Type B pancreatic cell (in vitro differentiated cells): ENCODE measurements around the gene FOXK1. TPM values are rescaled to one million over a fixed set of nuclear protein-coding genes. Genes with fewer than 3 reads are reported as not detected.

Source experiments
- DNase-seq: peaks from one replicate; pipeline ENCODE4 v3.0.0; 2021; ENCODE audit warnings: mixed read lengths; ENCODE audit not compliant: unreplicated experiment; ENCODE audit errors: extremely low spot score
- H3K27ac Mint-ChIP-seq: 2 replicates; pipeline ENCODE4 v1.8.0; 2021; ENCODE audit warnings: mild to moderate bottlenecking, mixed read lengths
- H3K27me3 Mint-ChIP-seq: 2 replicates; pipeline ENCODE4 v1.8.0; 2021; ENCODE audit warnings: mixed read lengths
- H3K36me3 Mint-ChIP-seq: 2 replicates; pipeline ENCODE4 v1.8.0; 2021; ENCODE audit warnings: mixed read lengths
- H3K4me1 Mint-ChIP-seq: one replicate; pipeline ENCODE4 v1.8.0; 2021; ENCODE audit warnings: mixed read lengths; ENCODE audit not compliant: unreplicated experiment
- H3K4me3 Mint-ChIP-seq: 2 replicates; pipeline ENCODE4 v1.8.0; 2021; ENCODE audit warnings: mild to moderate bottlenecking, mixed read lengths
- H3K9me3 Mint-ChIP-seq: 2 replicates; pipeline ENCODE4 v1.8.0; 2021; ENCODE audit warnings: mixed read lengths
- total RNA-seq: library from RNA; stranded (reverse); gene quantifications from 2 replicates; pipeline ENCODE4 v1.2.1, GENCODE V29; 2021; ENCODE audit warnings: low replicate concordance
- TF ChIP-seq, protein P1 (sequence below): fragments of 200-600 bp; sonication (generic); conservative IDR thresholded peaks from 2 replicates; pipeline ENCODE4 v1.5.0; 2021; ENCODE audit warnings: antibody characterized with exemption, mild to moderate bottlenecking

The FOXK1 gene
- total RNA-seq, 1 donor from 2014 or later = 55.1 TPM

DNA sequence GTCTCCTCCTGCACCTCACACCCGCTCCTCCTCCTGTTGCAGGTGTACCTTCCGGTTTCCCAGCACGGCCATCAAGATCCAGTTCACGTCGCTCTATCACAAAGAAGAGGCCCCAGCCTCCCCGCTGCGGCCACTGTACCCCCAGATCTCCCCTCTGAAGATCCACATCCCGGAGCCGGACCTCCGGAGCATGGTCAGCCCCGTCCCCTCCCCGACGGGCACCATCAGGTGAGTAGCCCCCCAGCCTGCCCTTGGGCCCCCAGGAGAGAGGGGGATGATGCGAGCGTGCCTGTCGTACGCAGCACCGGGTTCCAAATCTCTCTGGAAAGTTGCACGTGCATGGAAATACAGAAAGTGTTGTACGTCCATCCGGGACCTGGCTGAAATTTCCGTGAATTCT is 58.7 kb downstream of the FOXK1 start:
- Mint-ChIP-seq H3K4me3 (no peak overlapping the region), H3K36me3 (peaks cover 12% of the 10 kb centered on the region), H3K27me3 (no peaks in the 10 kb centered on the region), H3K4me1 (peaks cover 51% of the 10 kb centered on the region), H3K27ac (peak overlapping the region; percentile 53), H3K9me3 (no peaks in the 10 kb centered on the region)
- no peak for DNase-seq
- TF ChIP-seq, protein P1, sequence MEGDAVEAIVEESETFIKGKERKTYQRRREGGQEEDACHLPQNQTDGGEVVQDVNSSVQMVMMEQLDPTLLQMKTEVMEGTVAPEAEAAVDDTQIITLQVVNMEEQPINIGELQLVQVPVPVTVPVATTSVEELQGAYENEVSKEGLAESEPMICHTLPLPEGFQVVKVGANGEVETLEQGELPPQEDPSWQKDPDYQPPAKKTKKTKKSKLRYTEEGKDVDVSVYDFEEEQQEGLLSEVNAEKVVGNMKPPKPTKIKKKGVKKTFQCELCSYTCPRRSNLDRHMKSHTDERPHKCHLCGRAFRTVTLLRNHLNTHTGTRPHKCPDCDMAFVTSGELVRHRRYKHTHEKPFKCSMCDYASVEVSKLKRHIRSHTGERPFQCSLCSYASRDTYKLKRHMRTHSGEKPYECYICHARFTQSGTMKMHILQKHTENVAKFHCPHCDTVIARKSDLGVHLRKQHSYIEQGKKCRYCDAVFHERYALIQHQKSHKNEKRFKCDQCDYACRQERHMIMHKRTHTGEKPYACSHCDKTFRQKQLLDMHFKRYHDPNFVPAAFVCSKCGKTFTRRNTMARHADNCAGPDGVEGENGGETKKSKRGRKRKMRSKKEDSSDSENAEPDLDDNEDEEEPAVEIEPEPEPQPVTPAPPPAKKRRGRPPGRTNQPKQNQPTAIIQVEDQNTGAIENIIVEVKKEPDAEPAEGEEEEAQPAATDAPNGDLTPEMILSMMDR = no peak

DNA sequence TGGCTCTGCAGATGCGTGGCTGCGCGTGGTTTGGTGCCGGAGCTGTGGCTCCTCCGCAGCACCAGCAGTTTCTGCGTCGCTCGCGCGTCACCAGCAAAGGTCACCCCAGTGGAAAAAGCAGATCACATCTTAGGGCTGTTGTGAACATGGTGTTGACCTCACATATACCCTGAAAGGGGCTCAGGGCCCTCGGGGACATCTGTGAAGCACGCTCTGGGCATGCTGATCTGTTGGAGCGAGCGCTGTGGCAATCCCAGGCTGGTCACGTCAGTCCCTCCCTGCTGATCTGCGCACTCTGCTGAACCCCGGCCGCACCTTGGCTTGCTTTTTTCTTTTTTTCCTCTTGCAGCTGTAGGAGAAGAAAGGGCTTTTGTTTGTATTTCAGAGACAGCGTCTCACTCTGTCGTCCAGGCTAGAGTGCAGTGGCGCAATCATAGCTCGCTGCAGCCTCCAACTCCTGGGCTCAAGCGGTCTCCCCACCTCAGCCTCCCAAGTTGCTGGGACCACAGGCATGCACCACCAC is 60.0 kb downstream of the FOXK1 start:
- Mint-ChIP-seq H3K27me3 (no peaks in the 10 kb centered on the region), H3K27ac (peak overlapping the region; percentile 97), H3K4me3 (peak overlapping the region; percentile 63), H3K4me1 (peaks cover 49% of the 10 kb centered on the region), H3K36me3 (peaks cover 15% of the 10 kb centered on the region), H3K9me3 (no peaks in the 10 kb centered on the region)
- DNase-seq = no peak
- TF ChIP-seq, protein P1 = no peak

DNA sequence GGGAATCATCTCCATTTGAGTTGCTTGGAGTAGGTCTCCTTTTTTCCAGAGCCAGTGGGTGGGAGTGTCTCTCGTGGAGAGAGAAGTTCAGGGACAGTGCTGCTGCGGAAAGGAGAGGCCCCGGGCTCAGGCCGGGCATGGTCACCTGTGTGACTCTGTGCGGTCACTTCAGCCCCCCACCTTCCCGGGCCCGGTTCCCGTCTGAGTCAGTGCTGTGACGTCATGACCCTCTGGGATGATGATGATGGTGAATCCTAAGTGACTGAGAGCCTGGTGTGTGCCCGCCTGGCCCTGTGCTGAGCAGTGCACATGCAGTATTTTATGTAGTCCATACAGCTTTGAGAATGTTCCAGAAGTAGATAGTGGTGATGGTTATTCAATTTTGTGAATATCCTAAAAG is 60.8 kb downstream of the FOXK1 start:
- Mint-ChIP-seq H3K27me3 (no peaks in the 10 kb centered on the region), H3K4me3 (no peak overlapping the region), H3K27ac (peak overlapping the region; percentile 97), H3K4me1 (peaks cover 52% of the 10 kb centered on the region), H3K36me3 (peaks cover 15% of the 10 kb centered on the region), H3K9me3 (no peaks in the 10 kb centered on the region)
- TF ChIP-seq, protein P1 = no peak
- no peak for DNase-seq

DNA sequence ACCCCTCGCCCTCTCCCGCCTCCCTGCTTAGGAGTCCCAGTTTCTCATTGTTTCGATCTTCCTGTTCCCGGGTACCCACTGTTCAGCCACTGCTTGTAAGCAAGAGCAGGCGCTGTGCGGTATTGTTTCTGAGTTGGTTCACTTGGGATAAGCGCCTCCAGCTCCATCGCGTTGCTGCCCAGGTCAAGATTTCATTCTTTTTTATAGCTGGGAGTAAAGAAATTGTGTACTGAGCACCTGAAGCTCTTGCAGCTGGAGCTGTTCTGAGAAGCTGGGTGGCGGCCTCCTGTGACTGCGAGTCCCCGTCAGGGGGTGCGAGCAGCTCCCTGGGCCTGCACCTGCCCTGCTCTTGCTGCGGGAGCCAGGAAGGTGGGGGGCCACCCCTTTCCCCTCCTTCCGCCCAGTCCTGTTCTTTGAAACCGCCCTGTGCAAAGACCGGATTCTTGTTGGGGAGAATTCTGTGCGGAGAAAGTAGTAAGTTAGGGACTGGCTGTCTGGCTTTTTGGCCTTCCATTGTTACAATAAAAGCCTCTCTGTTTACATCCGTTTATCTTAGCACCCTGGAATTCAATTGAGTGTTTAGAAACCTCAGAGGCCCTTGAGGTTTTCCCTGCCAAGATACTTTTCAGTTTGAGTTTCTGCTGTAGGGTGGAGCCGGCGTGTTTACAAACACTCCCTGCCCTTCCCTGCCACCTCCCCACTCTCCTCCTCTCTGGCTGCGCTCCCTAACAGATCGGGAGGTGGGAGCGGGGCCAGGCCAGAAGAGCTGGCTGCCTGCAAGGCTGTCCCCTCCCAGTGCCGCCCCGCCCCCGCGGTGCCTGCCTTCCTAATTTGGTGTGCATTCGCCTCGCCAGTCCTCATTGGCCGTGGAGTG is 62.5 kb downstream of the FOXK1 start:
- no peaks in the 10 kb centered on the region for H3K27me3 Mint-ChIP-seq
- H3K4me3 Mint-ChIP-seq = peak overlapping the region; percentile 77
- peak; percentile 97 for DNase-seq
- H3K36me3 Mint-ChIP-seq = peaks cover 26% of the 10 kb centered on the region
- TF ChIP-seq, protein P1 = no peak
- H3K9me3 Mint-ChIP-seq = no peaks in the 10 kb centered on the region
- peaks cover 49% of the 10 kb centered on the region for H3K4me1 Mint-ChIP-seq
- H3K27ac Mint-ChIP-seq = peak overlapping the region; percentile 97

DNA sequence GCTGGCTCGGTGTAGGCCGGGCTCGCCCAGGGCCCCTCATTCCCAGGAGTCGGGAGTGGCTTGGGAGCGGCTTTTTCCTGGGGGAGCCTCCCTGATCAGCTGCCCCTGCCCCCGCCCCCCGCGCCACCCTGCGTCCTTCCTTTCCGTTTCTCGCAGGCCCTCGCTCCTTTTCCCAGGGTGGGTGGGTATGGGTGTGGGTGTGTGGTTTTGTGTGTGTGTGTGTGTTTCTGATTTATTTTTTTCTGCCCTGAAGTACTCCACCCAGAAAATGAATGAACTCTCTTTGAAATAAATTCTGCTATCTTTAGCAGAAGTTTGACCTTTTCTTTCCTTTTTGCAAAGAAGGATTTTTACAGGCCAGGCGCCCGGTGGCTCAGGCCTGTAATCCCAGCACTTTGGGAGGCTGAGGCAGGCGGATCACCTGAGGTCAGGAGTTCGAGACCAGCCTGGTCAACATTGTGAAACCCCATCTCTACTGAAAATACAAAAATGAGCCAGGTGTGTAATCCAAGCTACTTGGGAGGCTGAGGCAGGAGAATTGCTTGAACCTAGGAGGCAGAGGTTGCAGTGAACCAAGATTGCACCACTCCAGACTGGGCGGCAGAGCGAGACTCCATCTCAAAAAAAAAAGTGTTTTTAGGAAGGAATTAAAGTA is 63.3 kb downstream of the FOXK1 start:
- H3K4me1 Mint-ChIP-seq = peaks cover 47% of the 10 kb centered on the region
- no peak for DNase-seq
- TF ChIP-seq, protein P1 = no peak
- H3K9me3 Mint-ChIP-seq = no peaks in the 10 kb centered on the region
- H3K27ac Mint-ChIP-seq = peak overlapping the region; percentile 97
- H3K27me3 Mint-ChIP-seq = no peaks in the 10 kb centered on the region
- peak overlapping the region; percentile 77 for H3K4me3 Mint-ChIP-seq
- H3K36me3 Mint-ChIP-seq = peaks cover 26% of the 10 kb centered on the region
